ENCODE results near the gene CUL1. TPM values are rescaled to one million over a fixed set of nuclear protein-coding genes. Genes with fewer than 3 reads are reported as not detected.

The CUL1 gene
- polyA plus RNA-seq, 1 donor from 2014 or later = 77.5 TPM

DNA sequence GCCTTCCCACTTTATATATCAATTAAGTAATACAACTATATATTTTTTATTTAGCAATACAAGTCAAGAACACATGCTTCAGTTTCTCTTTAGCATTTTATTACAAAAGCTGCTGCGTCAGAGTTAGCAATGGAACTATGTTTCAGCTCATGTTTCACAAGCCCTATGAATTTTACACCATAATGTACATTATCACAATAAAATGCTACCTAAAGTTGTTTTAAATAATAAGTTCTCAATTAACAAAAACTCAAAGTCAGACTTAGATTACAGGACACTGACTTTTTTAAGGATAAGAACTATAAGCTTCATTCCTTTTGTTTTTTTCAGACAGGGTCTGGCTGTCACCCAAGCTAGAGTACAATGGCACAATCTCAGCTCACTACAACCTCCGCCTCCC lies 133.1 kb downstream of the CUL1 start:
- Histone ChIP-seq H4K20me1 (ENCODE audit: insufficient read depth) (no peaks in the 10 kb centered on the region), H3K9ac (ENCODE audit: low read length) (no peak overlapping the region), H2AFZ (ENCODE audit: low read depth, low read length) (no peak overlapping the region), H3K4me2 (ENCODE audit: low read length) (no peak overlapping the region), H3F3A (ENCODE audit: insufficient read depth, low read length, poor library complexity, severe bottlenecking) (no peaks in the 10 kb centered on the region), H3K27me3 (ENCODE audit: insufficient read depth, low read depth, low read length) (no peaks in the 10 kb centered on the region), H3K9me3 (ENCODE audit: low read length) (no peaks in the 10 kb centered on the region), H3K4me3 (ENCODE audit: low read length) (no peak overlapping the region), H3K9me2 (ENCODE audit: insufficient read depth, low read length) (no peaks in the 10 kb centered on the region), H3K79me2 (replicated peaks; ENCODE audit: insufficient read depth, low read length) (peaks cover 18% of the 10 kb centered on the region), H3K36me3 (ENCODE audit: insufficient read depth, low read length) (no peaks in the 10 kb centered on the region), H3K27ac (ENCODE audit: low read length) (no peak overlapping the region)
- TF ChIP-seq SMC3 (conservative IDR thresholded peaks at IDR 0.05; ENCODE audit: poor library complexity) (no peak), TAF1 (IDR thresholded peaks at IDR 0.05; ENCODE audit: low read depth) (no peak), RAD21 (conservative IDR thresholded peaks at IDR 0.05) (no peak), POLR2AphosphoS5 (IDR thresholded peaks at IDR 0.05) (no peak), MXI1 (conservative IDR thresholded peaks at IDR 0.05; ENCODE audit: poor library complexity, severe bottlenecking) (no peak), EP300 (conservative IDR thresholded peaks at IDR 0.05; ENCODE audit: poor library complexity, severe bottlenecking) (no peak), EZH2 (IDR thresholded peaks at IDR 0.05; ENCODE audit: borderline replicate concordance, insufficient read depth, low read length, poor library complexity, severe bottlenecking) (no peak)
- TF ChIP-seq, protein P1, sequence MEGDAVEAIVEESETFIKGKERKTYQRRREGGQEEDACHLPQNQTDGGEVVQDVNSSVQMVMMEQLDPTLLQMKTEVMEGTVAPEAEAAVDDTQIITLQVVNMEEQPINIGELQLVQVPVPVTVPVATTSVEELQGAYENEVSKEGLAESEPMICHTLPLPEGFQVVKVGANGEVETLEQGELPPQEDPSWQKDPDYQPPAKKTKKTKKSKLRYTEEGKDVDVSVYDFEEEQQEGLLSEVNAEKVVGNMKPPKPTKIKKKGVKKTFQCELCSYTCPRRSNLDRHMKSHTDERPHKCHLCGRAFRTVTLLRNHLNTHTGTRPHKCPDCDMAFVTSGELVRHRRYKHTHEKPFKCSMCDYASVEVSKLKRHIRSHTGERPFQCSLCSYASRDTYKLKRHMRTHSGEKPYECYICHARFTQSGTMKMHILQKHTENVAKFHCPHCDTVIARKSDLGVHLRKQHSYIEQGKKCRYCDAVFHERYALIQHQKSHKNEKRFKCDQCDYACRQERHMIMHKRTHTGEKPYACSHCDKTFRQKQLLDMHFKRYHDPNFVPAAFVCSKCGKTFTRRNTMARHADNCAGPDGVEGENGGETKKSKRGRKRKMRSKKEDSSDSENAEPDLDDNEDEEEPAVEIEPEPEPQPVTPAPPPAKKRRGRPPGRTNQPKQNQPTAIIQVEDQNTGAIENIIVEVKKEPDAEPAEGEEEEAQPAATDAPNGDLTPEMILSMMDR (IDR thresholded peaks at IDR 0.05; ENCODE audit: poor library complexity, severe bottlenecking) = no peak
- TF ChIP-seq, protein P2, sequence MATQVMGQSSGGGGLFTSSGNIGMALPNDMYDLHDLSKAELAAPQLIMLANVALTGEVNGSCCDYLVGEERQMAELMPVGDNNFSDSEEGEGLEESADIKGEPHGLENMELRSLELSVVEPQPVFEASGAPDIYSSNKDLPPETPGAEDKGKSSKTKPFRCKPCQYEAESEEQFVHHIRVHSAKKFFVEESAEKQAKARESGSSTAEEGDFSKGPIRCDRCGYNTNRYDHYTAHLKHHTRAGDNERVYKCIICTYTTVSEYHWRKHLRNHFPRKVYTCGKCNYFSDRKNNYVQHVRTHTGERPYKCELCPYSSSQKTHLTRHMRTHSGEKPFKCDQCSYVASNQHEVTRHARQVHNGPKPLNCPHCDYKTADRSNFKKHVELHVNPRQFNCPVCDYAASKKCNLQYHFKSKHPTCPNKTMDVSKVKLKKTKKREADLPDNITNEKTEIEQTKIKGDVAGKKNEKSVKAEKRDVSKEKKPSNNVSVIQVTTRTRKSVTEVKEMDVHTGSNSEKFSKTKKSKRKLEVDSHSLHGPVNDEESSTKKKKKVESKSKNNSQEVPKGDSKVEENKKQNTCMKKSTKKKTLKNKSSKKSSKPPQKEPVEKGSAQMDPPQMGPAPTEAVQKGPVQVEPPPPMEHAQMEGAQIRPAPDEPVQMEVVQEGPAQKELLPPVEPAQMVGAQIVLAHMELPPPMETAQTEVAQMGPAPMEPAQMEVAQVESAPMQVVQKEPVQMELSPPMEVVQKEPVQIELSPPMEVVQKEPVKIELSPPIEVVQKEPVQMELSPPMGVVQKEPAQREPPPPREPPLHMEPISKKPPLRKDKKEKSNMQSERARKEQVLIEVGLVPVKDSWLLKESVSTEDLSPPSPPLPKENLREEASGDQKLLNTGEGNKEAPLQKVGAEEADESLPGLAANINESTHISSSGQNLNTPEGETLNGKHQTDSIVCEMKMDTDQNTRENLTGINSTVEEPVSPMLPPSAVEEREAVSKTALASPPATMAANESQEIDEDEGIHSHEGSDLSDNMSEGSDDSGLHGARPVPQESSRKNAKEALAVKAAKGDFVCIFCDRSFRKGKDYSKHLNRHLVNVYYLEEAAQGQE (IDR thresholded peaks at IDR 0.05; ENCODE audit: borderline replicate concordance) = no peak

DNA sequence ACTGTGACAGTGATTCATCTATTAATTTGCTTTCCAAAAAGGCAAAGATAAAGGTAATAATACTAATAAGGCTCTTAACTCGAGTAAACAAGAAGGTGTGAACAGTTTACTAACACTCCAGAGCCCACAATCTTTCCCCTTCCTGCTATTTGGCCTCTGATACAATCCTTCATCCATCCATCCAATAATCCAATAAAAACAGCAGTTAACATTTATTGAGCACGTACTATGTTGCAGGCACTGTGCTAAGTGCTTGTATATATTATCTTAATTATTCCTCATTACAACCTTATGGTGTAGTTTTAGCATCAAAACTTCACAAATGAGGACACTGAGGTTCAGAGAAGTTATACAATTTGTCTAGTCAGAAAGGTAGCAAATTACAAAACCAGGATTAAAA lies 135.9 kb downstream of the CUL1 start:
- Histone ChIP-seq H3K36me3 (ENCODE audit: insufficient read depth, low read length) (no peaks in the 10 kb centered on the region), H3F3A (ENCODE audit: insufficient read depth, low read length, poor library complexity, severe bottlenecking) (no peaks in the 10 kb centered on the region), H3K9me2 (ENCODE audit: insufficient read depth, low read length) (no peaks in the 10 kb centered on the region), H3K4me3 (ENCODE audit: low read length) (no peak overlapping the region), H3K4me2 (ENCODE audit: low read length) (no peak overlapping the region), H2AFZ (ENCODE audit: low read depth, low read length) (no peak overlapping the region), H3K9ac (ENCODE audit: low read length) (no peak overlapping the region), H3K9me3 (ENCODE audit: low read length) (no peaks in the 10 kb centered on the region), H3K27me3 (ENCODE audit: insufficient read depth, low read depth, low read length) (no peaks in the 10 kb centered on the region), H4K20me1 (ENCODE audit: insufficient read depth) (no peaks in the 10 kb centered on the region), H3K27ac (ENCODE audit: low read length) (no peak overlapping the region), H3K79me2 (replicated peaks; ENCODE audit: insufficient read depth, low read length) (peaks cover 35% of the 10 kb centered on the region)
- TF ChIP-seq RAD21 (conservative IDR thresholded peaks at IDR 0.05) (no peak), EP300 (conservative IDR thresholded peaks at IDR 0.05; ENCODE audit: poor library complexity, severe bottlenecking) (no peak), SMC3 (conservative IDR thresholded peaks at IDR 0.05; ENCODE audit: poor library complexity) (no peak), EZH2 (IDR thresholded peaks at IDR 0.05; ENCODE audit: borderline replicate concordance, insufficient read depth, low read length, poor library complexity, severe bottlenecking) (no peak), TAF1 (IDR thresholded peaks at IDR 0.05; ENCODE audit: low read depth) (no peak), MXI1 (conservative IDR thresholded peaks at IDR 0.05; ENCODE audit: poor library complexity, severe bottlenecking) (no peak), POLR2AphosphoS5 (IDR thresholded peaks at IDR 0.05) (no peak)
- TF ChIP-seq, protein P2 (IDR thresholded peaks at IDR 0.05; ENCODE audit: borderline replicate concordance) = no peak
- TF ChIP-seq, protein P1 (IDR thresholded peaks at IDR 0.05; ENCODE audit: poor library complexity, severe bottlenecking) = no peak
